Left lung (tissue), 10 donors: Measurements from ENCODE around the gene TRPM5. TPM values are rescaled to one million over a fixed set of nuclear protein-coding genes. Genes with fewer than 3 reads are reported as not detected.
A peak's percentile ranks its signal among the peaks of the same experiment; 100 is the strongest.

Experiments
- ATAC-seq: fragments of 200-7000 bp; cut with Tn5 transposase; one replicate; pipeline ENCODE4 v1.9.1; 2020; ENCODE audit warnings: moderate library complexity
- DNase-seq, 4 donors: peaks; one replicate each; pipeline ENCODE4 v3.0.0-alpha.2; 2013 to 2020
- H3K27ac ChIP-seq, 2 donors: fragments of 200-600 bp; sonication (generic) in 1 of 2; one replicate each; pipeline versions ENCODE4 v1.5.0 to v1.8.0; 2020 to 2021
- H3K27me3 ChIP-seq, 2 donors: fragments of 200-600 bp; sonication (generic) in 1 of 2; one replicate each; pipeline versions ENCODE4 v1.5.0 to v1.8.0; 2020 to 2021
- H3K36me3 ChIP-seq, 2 donors: fragments of 200-600 bp; sonication (generic) in 1 of 2; one replicate each; pipeline versions ENCODE4 v1.5.0 to v1.8.0; 2020 to 2021
- H3K4me1 ChIP-seq, 2 donors: fragments of 200-600 bp; one replicate each; pipeline ENCODE4 v1.8.0; 2021
- H3K4me3 ChIP-seq, 2 donors: fragments of 200-600 bp; sonication (generic) in 1 of 2; one replicate each; pipeline versions ENCODE4 v1.5.0 to v1.8.0; 2020 to 2021; ENCODE audit warnings: mild to moderate bottlenecking in 1 of 2
- H3K9me3 ChIP-seq, 2 donors: fragments of 200-600 bp; sonication (generic) in 1 of 2; one replicate each; pipeline versions ENCODE4 v1.5.0 to v1.8.0; 2020 to 2021
- CTCF ChIP-seq, 2 donors: fragments of 200-600 bp; sonication (generic) in 1 of 2; IDR thresholded peaks; one replicate each; pipeline versions ENCODE4 v1.5.0 to v1.8.0; 2021; ENCODE audit warnings: antibody characterized with exemption in 2 of 2
- intact Hi-C, 2 donors: fragments of 100-400 bp; cut with DNase I; formaldehyde crosslinking; loops; one replicate each; pipeline versions ENCODE4 v1.11.2 to v1.14.2; 2022
- polyA plus RNA-seq, 6 donors: library from polyadenylated mRNA; unstranded; fragments of 120-200 nt; gene quantifications; one replicate each; pipeline ENCODE4 v1.2.1, GENCODE V29; 2013; ENCODE audit not compliant: insufficient read length in 6 of 6
- total RNA-seq, 2 donors: library from RNA; stranded (reverse); fragmentation: NEBNext Ultra II Directional; extraction: Animal tissue kit (Norgen Biotek cat#: 25700); gene quantifications; one replicate each; pipeline ENCODE4 v1.2.1, GENCODE V29; 2021
- donor health status: DM: no; HTN: yes; CAD: no.
- donor health status: DM: no; HTN: no; CAD: no.

Gene TRPM5
- total and polyA plus RNA-seq, 8 donors: 0.14 to 0.40 (median 0.31) TPM; not detected in 2

DNA sequence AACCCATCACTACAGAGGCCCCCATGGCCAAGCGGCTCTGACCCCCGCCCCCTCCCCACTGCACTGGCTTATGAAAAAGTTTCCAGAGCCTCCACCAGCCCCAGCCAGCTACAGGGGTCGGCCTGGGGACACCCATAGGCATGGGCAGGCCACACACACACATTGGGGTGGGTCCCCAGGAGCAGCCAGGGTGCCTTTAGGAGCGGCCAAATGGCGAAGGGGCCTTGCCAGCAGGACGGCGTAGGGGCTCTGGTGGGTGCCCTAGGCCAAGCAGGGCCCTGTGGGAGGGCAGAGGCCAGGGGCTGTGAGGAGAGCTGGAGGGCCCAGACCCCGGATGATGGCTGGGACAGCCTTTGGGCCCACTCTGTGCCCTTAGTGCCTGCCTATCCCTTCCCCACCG lies 33.7 kb downstream of the TRPM5 start:
- Histone ChIP-seq H3K9me3 (no peaks in the 10 kb centered on the region), H3K27me3 (peaks cover 0 to 28% of the 10 kb centered on the region in 2 donors), H3K4me1 (no peaks in the 10 kb centered on the region), H3K27ac (no peak overlapping the region), H3K4me3 (no peak overlapping the region), H3K36me3 (no peaks in the 10 kb centered on the region)
- TF ChIP-seq CTCF (IDR thresholded peaks at IDR 0.05): no peak
- ATAC-seq: no peak
- intact Hi-C loops: loop anchor here in 1 of 2 donors (10.0 kb wide), 1 partner anchor 106 kb away; the partner anchor contains the start of genes C11orf21 and TSPAN32
- no peak for DNase-seq

DNA sequence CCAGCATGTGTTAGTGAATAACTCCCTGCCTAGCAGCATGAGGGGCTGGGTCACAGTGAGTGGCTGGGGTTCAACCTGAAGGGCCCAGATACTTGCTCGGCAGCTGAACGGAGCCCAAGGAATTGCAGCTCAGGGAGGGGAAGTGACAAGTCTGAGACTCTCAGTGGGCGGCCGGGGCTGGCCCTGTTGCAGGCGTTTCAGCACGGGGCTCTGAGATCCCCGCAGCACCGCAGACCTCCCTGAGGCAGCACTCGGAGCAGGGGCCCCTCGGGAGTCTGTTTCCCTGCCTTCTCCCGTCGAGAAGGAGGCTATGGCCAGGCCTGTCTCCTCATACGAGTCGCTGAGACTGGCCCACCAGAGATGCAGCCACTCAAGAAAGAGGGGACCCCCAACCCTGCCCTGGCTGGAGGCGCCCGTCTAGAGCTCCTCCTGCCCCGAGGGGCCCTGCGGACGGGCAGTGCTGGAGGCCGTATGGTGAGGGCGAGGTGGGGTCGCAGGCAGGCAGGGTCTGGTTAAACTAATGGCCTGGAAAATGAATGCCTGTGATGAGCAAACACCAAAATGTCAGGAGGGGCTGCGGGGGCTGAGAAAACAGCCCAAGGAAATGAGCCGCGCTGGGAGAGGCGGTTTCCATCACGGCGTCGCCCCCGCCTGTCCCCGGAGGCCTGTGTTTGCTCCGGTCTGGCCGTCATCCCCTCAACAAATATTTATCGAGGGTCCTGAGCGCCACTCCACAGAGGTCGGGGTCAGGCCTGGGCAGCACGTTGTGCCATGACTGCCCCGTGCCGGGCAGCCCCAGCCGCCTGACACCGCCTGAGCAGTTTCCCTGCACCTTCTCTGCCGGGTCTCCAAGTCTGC lies 34.5 kb downstream of the TRPM5 start:
- Histone ChIP-seq H3K36me3 (no peaks in the 10 kb centered on the region), H3K9me3 (no peaks in the 10 kb centered on the region), H3K27me3 (peaks cover 0 to 22% of the 10 kb centered on the region in 2 donors), H3K27ac (no peak overlapping the region), H3K4me3 (no peak overlapping the region), H3K4me1 (no peaks in the 10 kb centered on the region)
- no peak for DNase-seq
- TF ChIP-seq CTCF (IDR thresholded peaks at IDR 0.05): no peak
- intact Hi-C loops: loop anchor here in 1 of 2 donors (10.0 kb wide), 1 partner anchor 105 kb away; the partner anchor contains the start of genes C11orf21 and TSPAN32
- no peak for ATAC-seq

- peaks cover 0 to 7% of the 10 kb centered on the region in 2 donors for H3K36me3 ChIP-seq
- H3K4me3 ChIP-seq: no peak overlapping the region
- DNase-seq (peak in 1 of 4 donors; percentile 46), ATAC-seq (no peak)
- peaks cover 0 to 21% of the 10 kb centered on the region in 2 donors for H3K27me3 ChIP-seq
- no peaks in the 10 kb centered on the region for H3K4me1 ChIP-seq
- no peaks in the 10 kb centered on the region for H3K9me3 ChIP-seq
- TF ChIP-seq CTCF (IDR thresholded peaks at IDR 0.05): no peak
- H3K27ac ChIP-seq: no peak overlapping the region
- intact Hi-C loops: no loop called here
Observed at GRCh38 chr11:2409126-2409525, 35.2 kb downstream of the TRPM5 start.

GRCh38 chr11:2408671-2409070 lies 35.6 kb downstream of the TRPM5 start:
- H3K36me3 ChIP-seq: peaks cover 0 to 12% of the 10 kb centered on the region in 2 donors
- H3K4me1 ChIP-seq: no peaks in the 10 kb centered on the region
- ATAC-seq: no peak
- H3K9me3 ChIP-seq: no peaks in the 10 kb centered on the region
- no peak for TF ChIP-seq CTCF (IDR thresholded peaks at IDR 0.05)
- peaks cover 0 to 21% of the 10 kb centered on the region in 2 donors for H3K27me3 ChIP-seq
- intact Hi-C loops: no loop called here
- DNase-seq: no peak
- H3K27ac ChIP-seq: no peak overlapping the region
- no peak overlapping the region for H3K4me3 ChIP-seq

- no peak for TF ChIP-seq CTCF (IDR thresholded peaks at IDR 0.05)
- peaks cover under 1 to 6% of the 10 kb centered on the region in 2 donors for H3K4me1 ChIP-seq
- H3K9me3 ChIP-seq: no peaks in the 10 kb centered on the region
- H3K36me3 ChIP-seq: peaks cover 0 to 29% of the 10 kb centered on the region in 2 donors
- intact Hi-C loops: no loop called here
- DNase-seq: no peak
- H3K4me3 ChIP-seq: no peak overlapping the region
- H3K27ac ChIP-seq: no peak overlapping the region
- no peak for ATAC-seq
- peaks cover 0 to 21% of the 10 kb centered on the region in 2 donors for H3K27me3 ChIP-seq
Observed at GRCh38 chr11:2406878-2407410, 37.4 kb downstream of the TRPM5 start.
